BLaER1 treated with 17β-estradiol and CSF1 and Interleukin-3, amounts not matched to agents 10 nM and 100 nM (cell line): ENCODE results near the gene BCO2.
"Not testable (repeated sequence)": the region's sequence is repeated elsewhere in the genome, so short reads cannot be mapped to it uniquely, and the experiment has no call there.

ENCODE experiments used
- H3K27ac ChIP-seq, 11 experiments: shearing (Covaris generic); formaldehyde crosslinking; 2 replicates each; pipeline ENCODE4 v1.8.1; 2022
- H3K27me3 ChIP-seq, 11 experiments: shearing (Covaris generic); formaldehyde crosslinking; 2 replicates each; pipeline ENCODE4 v1.8.1; 2022
- H3K36me3 ChIP-seq, 11 experiments: shearing (Covaris generic); formaldehyde crosslinking; 2 replicates each; pipeline ENCODE4 v1.8.1; 2022
- H3K4me1 ChIP-seq, 10 experiments: shearing (Covaris generic); formaldehyde crosslinking; 2 replicates each; pipeline ENCODE4 v1.8.1; 2022
- H3K4me2 ChIP-seq, 11 experiments: shearing (Covaris generic); formaldehyde crosslinking; 2 replicates each; pipeline ENCODE4 v1.8.1; 2022
- H3K4me3 ChIP-seq, 10 experiments: shearing (Covaris generic); formaldehyde crosslinking; 2 replicates each; pipeline ENCODE4 v1.8.1; 2022
- H3K9ac ChIP-seq, 11 experiments: shearing (Covaris generic); formaldehyde crosslinking; 2 replicates each; pipeline ENCODE4 v1.8.1; 2022
- H3K9me3 ChIP-seq, 11 experiments: shearing (Covaris generic); formaldehyde crosslinking; replicated peaks in 1 of 11; 2 replicates each; pipeline ENCODE4 v1.8.1; 2022
- H4K20me1 ChIP-seq, 11 experiments: shearing (Covaris generic); formaldehyde crosslinking; 2 replicates each; pipeline ENCODE4 v1.8.1; 2022
- Cebpa-rat ChIP-seq, 11 experiments: shearing (Covaris generic); IDR thresholded peaks; 2 replicates each; pipeline ENCODE4 v1.8.1; 2022

BCO2 gene

GRCh38 chr11:112177589-112177988 lies 2.3 kb downstream of the BCO2 start:
- no peak for TF ChIP-seq Cebpa-rat (IDR thresholded peaks at IDR 0.05)
- Histone ChIP-seq H3K36me3 (no peaks in the 10 kb centered on the region), H3K4me2 (no peak overlapping the region), H3K4me3 (no peak overlapping the region), H3K9me3 (peaks cover 0 to 5% (median 0%) of the 10 kb centered on the region in 11 experiments; a peak in 2 of 22 replicates), H3K27ac (no peak overlapping the region), H3K27me3 (no peaks in the 10 kb centered on the region), H3K9ac (no peak overlapping the region), H4K20me1 (no peaks in the 10 kb centered on the region), H3K4me1 (peaks cover 18 to 46% (median 34%) of the 10 kb centered on the region in 10 experiments)

GRCh38 chr11:112178428-112178827 lies 3.1 kb downstream of the BCO2 start:
- H3K4me3 ChIP-seq: no peak overlapping the region
- no peaks in the 10 kb centered on the region for H3K36me3 ChIP-seq
- H3K27ac ChIP-seq: no peak overlapping the region
- H3K9me3 ChIP-seq: peaks cover 0 to 5% (median 0%) of the 10 kb centered on the region in 11 experiments; a peak in 2 of 22 replicates
- H3K4me1 ChIP-seq: peaks cover 18 to 37% (median 27%) of the 10 kb centered on the region in 10 experiments
- TF ChIP-seq Cebpa-rat (IDR thresholded peaks at IDR 0.05): no peak
- H3K4me2 ChIP-seq: peak overlapping the region in 6 of 11 experiments; percentile 75 to 94 (median 84); a peak in 13 of 22 replicates
- H3K27me3 ChIP-seq: no peaks in the 10 kb centered on the region
- no peak overlapping the region for H3K9ac ChIP-seq
- H4K20me1 ChIP-seq: no peaks in the 10 kb centered on the region

- Histone ChIP-seq H3K9me3 (peaks cover 0 to 5% (median 0%) of the 10 kb centered on the region in 11 experiments; a peak in 2 of 22 replicates), H3K27me3 (no peaks in the 10 kb centered on the region), H3K36me3 (no peaks in the 10 kb centered on the region), H3K9ac (peak overlapping the region in 1 of 11 experiments; percentile 5; a peak in 1 of 22 replicates), H3K4me1 (peaks cover 18 to 37% (median 27%) of the 10 kb centered on the region in 10 experiments), H3K4me2 (peak overlapping the region; percentile 54 to 94 (median 78)), H3K27ac (peak overlapping the region in 8 of 11 experiments; percentile 2 to 55 (median 40); a peak in 13 of 22 replicates), H4K20me1 (no peaks in the 10 kb centered on the region), H3K4me3 (no peak overlapping the region)
- TF ChIP-seq Cebpa-rat (IDR thresholded peaks at IDR 0.05): no peak
These were observed 3.6 kb downstream of the BCO2 start for GRCh38 chr11:112178936-112179335.

GRCh38 chr11:112179601-112180000 lies 4.3 kb downstream of the BCO2 start:
- H3K4me3 ChIP-seq: no peak overlapping the region
- H3K9me3 ChIP-seq: peaks cover 0 to 5% (median 0%) of the 10 kb centered on the region in 11 experiments; a peak in 2 of 22 replicates
- TF ChIP-seq Cebpa-rat (IDR thresholded peaks at IDR 0.05): 0 out of 22 replicates have a peak, but pooled peaks of 1 of the 11 experiments have one; percentile 17
- H3K36me3 ChIP-seq: no peaks in the 10 kb centered on the region
- peak overlapping the region in 8 of 11 experiments; percentile 2 to 55 (median 40); a peak in 13 of 22 replicates for H3K27ac ChIP-seq
- no peaks in the 10 kb centered on the region for H4K20me1 ChIP-seq
- peaks cover 18 to 37% (median 27%) of the 10 kb centered on the region in 10 experiments for H3K4me1 ChIP-seq
- H3K9ac ChIP-seq: peak overlapping the region in 1 of 11 experiments; percentile 5; a peak in 1 of 22 replicates
- H3K4me2 ChIP-seq: peak overlapping the region; percentile 54 to 94 (median 78)
- H3K27me3 ChIP-seq: no peaks in the 10 kb centered on the region

GRCh38 chr11:112182867-112183266 lies 7.6 kb downstream of the BCO2 start:
- H3K4me3 ChIP-seq: no peak overlapping the region
- no peak overlapping the region for H3K9ac ChIP-seq
- no peaks in the 10 kb centered on the region for H3K36me3 ChIP-seq
- no peak for TF ChIP-seq Cebpa-rat (IDR thresholded peaks at IDR 0.05)
- no peak overlapping the region for H3K27ac ChIP-seq
- H3K4me1 ChIP-seq: peaks cover 16 to 26% (median 23%) of the 10 kb centered on the region in 10 experiments
- H3K9me3 ChIP-seq: peaks cover 0 to 5% (median 0%) of the 10 kb centered on the region in 11 experiments; a peak in 2 of 22 replicates
- H3K4me2 ChIP-seq: no peak overlapping the region
- no peaks in the 10 kb centered on the region for H3K27me3 ChIP-seq
- no peaks in the 10 kb centered on the region for H4K20me1 ChIP-seq

- TF ChIP-seq Cebpa-rat (IDR thresholded peaks at IDR 0.05): no peak
- H3K27me3 ChIP-seq: no peaks in the 10 kb centered on the region
- no peaks in the 10 kb centered on the region for H3K4me1 ChIP-seq
These were observed 10.6 kb downstream of the BCO2 start for GRCh38 chr11:112185883-112186282.

GRCh38 chr11:112186304-112186703 lies 11.0 kb downstream of the BCO2 start:
- Histone ChIP-seq H3K9ac (no peak overlapping the region), H3K36me3 (no peaks in the 10 kb centered on the region), H3K4me1 (no peaks in the 10 kb centered on the region), H3K4me3 (no peak overlapping the region), H4K20me1 (no peaks in the 10 kb centered on the region), H3K9me3 (peaks cover 0 to 5% (median 0%) of the 10 kb centered on the region in 11 experiments; a peak in 2 of 22 replicates), H3K4me2 (no peak overlapping the region), H3K27ac (no peak overlapping the region), H3K27me3 (no peaks in the 10 kb centered on the region)
- no peak for TF ChIP-seq Cebpa-rat (IDR thresholded peaks at IDR 0.05)

More at GRCh38 chr11:112185883-112186282, 10.6 kb downstream of the BCO2 start:
- Histone ChIP-seq H3K36me3 (no peaks in the 10 kb centered on the region), H3K9me3 (peaks cover 0 to 5% (median 0%) of the 10 kb centered on the region in 11 experiments; a peak in 2 of 22 replicates), H3K27ac (no peak overlapping the region), H3K4me3 (no peak overlapping the region), H4K20me1 (no peaks in the 10 kb centered on the region), H3K9ac (no peak overlapping the region), H3K4me2 (no peak overlapping the region)

GRCh38 chr11:112195113-112195512 lies 19.8 kb downstream of the BCO2 start:
- not testable (repeated sequence) for H3K4me2 ChIP-seq, H3K27me3 ChIP-seq, H3K4me3 ChIP-seq, H3K4me1 ChIP-seq, H4K20me1 ChIP-seq, H3K9me3 ChIP-seq, H3K27ac ChIP-seq, H3K9ac ChIP-seq, H3K36me3 ChIP-seq

- Histone ChIP-seq H3K9ac (no peak overlapping the region), H3K36me3 (no peaks in the 10 kb centered on the region), H4K20me1 (no peaks in the 10 kb centered on the region), H3K4me2 (no peak overlapping the region), H3K9me3 (no peaks in the 10 kb centered on the region), H3K27ac (no peak overlapping the region), H3K27me3 (no peaks in the 10 kb centered on the region), H3K4me1 (peaks cover 8 to 16% (median 13%) of the 10 kb centered on the region in 10 experiments), H3K4me3 (no peak overlapping the region)
- TF ChIP-seq Cebpa-rat (IDR thresholded peaks at IDR 0.05): no peak
These were observed 20.6 kb downstream of the BCO2 start for GRCh38 chr11:112195951-112196351.

GRCh38 chr11:112196519-112197087 lies 21.3 kb downstream of the BCO2 start:
- H3K4me3 ChIP-seq: no peak overlapping the region
- H3K27me3 ChIP-seq: no peaks in the 10 kb centered on the region
- no peaks in the 10 kb centered on the region for H3K9me3 ChIP-seq
- H3K27ac ChIP-seq: no peak overlapping the region
- H3K36me3 ChIP-seq: no peaks in the 10 kb centered on the region
- H4K20me1 ChIP-seq: no peaks in the 10 kb centered on the region
- no peak overlapping the region for H3K9ac ChIP-seq
- H3K4me2 ChIP-seq: no peak overlapping the region
- no peak for TF ChIP-seq Cebpa-rat (IDR thresholded peaks at IDR 0.05)
- peaks cover 9 to 18% (median 13%) of the 10 kb centered on the region in 10 experiments for H3K4me1 ChIP-seq

- H3K9me3 ChIP-seq, H3K4me2 ChIP-seq, H4K20me1 ChIP-seq, H3K36me3 ChIP-seq, H3K4me3 ChIP-seq, H3K27me3 ChIP-seq, H3K27ac ChIP-seq, H3K9ac ChIP-seq: not testable (repeated sequence)
- H3K4me1 ChIP-seq: peaks cover 9 to 18% (median 13%) of the 10 kb centered on the region in 10 experiments
These were observed 23.8 kb downstream of the BCO2 start for GRCh38 chr11:112199101-112199500.
